Right cardiac atrium (tissue), 5 donors: Measurements from ENCODE around the gene FNIP1. TPM values are rescaled to one million over a fixed set of nuclear protein-coding genes. Genes with fewer than 3 reads are reported as not detected.

ENCODE experiments used
- ATAC-seq, 2 donors: fragments of 200-7000 bp; cut with Tn5 transposase; one replicate each; pipeline versions ENCODE4 v1.8.0 to v1.9.1; 2020; ENCODE audit warnings: moderate library complexity in 2 of 2, mild to moderate bottlenecking in 1 of 2
- DNase-seq, 3 donors: peaks; one replicate each; pipeline ENCODE4 v3.0.0-alpha.2; 2020
- H3K27ac ChIP-seq: one replicate; pipeline ENCODE4 v1.5.1; 2013; ENCODE audit warnings: mild to moderate bottlenecking, low read length, control low read depth, moderate library complexity
- H3K27me3 ChIP-seq: one replicate; pipeline ENCODE4 v1.6.1; 2013; ENCODE audit not compliant: control insufficient read depth, insufficient read depth
- H3K4me1 ChIP-seq: one replicate; pipeline ENCODE4 v1.6.1; 2013; ENCODE audit warnings: low read length; ENCODE audit not compliant: control insufficient read depth, insufficient read depth
- H3K4me3 ChIP-seq: one replicate; pipeline ENCODE4 v1.5.1; 2013; ENCODE audit warnings: low read length, control low read depth
- H3K9me3 ChIP-seq: one replicate; pipeline ENCODE4 v1.6.1; 2013; ENCODE audit warnings: low read length; ENCODE audit not compliant: control insufficient read depth
- WGBS: extraction: QIAGEN DNeasy Blood & Tissue Kit; methylation state at CpG from one replicate; pipeline ENCODE4 v1.1.7; 2013; 5-methylcytosine and 5-hydroxymethylcytosine counted together
- intact Hi-C, 4 donors: fragments of 100-400 bp; cut with DNase I; formaldehyde crosslinking; loops; one replicate each; pipeline versions ENCODE4 v1.11.0 to v1.14.0; 2022 to 2023
- polyA plus RNA-seq: library from polyadenylated mRNA; stranded (reverse); fragments of 200-250 nt; gene quantifications from one replicate; pipeline ENCODE4 v1.2.3, GENCODE V29; 2013
- total RNA-seq, 4 donors: library from RNA; stranded (reverse); fragmentation: NEBNext Ultra II Directional; extraction: Animal tissue kit (Norgen Biotek cat#: 25700); gene quantifications; one replicate each; pipeline ENCODE4 v1.2.1, GENCODE V29; 2021
- donor health status: healthy with polysubstance abuse.
- donor health status: DM: no; HTN: yes; CAD: no.
- donor health status: DM: no; HTN: no; CAD: no.
- donor health status: DM: no; HTN: yes; CAD: no; lungs with severe emphysema.
- donor health status: DM: yes; HTN: yes; CAD: no.

Gene FNIP1
- total and polyA plus RNA-seq, 5 donors: 5.8 to 35.8 (median 29.7) TPM

GRCh38 chr5:131635684-131636572 is 160.9 kb downstream of the FNIP1 start:
- DNase-seq (no peak), ATAC-seq (peak in 1 of 2 donors; percentile 0)
- 5% methylated on average over 24 of the region's 24 CpGs for WGBS
- peak overlapping the region; percentile 96 for H3K27ac ChIP-seq
- no peaks in the 10 kb centered on the region for H3K27me3 ChIP-seq
- peaks cover 4% of the 10 kb centered on the region for H3K4me1 ChIP-seq
- peak overlapping the region; percentile 80 for H3K4me3 ChIP-seq
- no peaks in the 10 kb centered on the region for H3K9me3 ChIP-seq
- intact Hi-C loops: no loop called here

DNA sequence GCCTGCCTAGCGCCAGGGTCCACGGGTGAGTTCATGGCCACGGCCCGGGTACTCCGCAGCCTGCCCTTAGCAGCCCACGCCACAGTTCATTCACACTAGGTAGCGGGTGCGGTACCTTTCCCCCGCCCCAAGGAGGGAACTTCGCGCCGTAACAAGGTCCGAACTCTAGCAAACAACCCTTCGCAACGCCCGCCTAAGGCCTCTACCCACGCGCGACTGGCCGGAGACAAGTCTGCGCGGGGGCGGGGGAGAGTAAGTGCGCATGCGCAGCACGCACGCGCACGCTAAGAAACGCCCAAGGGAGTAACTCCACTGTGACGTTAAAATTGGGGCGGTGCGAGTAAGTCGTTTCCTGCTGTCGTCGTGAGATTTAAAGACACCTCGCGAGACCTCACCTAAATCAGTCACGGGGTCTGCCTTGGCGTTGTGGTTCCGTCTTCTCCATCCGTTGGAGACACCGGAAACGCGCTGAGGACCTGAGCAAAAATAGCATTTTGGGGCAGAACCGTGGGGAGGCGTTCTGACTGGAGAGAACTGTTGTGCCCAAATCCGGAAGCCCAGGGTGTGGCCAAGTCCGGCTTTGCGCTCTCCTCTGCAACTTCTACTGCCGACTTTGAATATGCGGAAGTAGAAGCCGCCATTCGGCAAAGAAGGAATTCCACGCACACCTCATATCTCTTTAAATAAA is 161.7 kb downstream of the FNIP1 start, which contains the start of gene RAPGEF6:
Gene RAPGEF6, minus strand, starts transcription at position 234 of the 688 bp plus-strand sequence. Its CDS starts 199 bp downstream, at position 35.
- peak within 1 kb of the TSS; percentile 80 for H3K4me3 ChIP-seq
- H3K27ac ChIP-seq: peak within 1 kb of the TSS; percentile 96
- no peaks in the 10 kb centered on the region for H3K9me3 ChIP-seq
- intact Hi-C loops: no loop called here
- no peaks in the 10 kb centered on the region for H3K27me3 ChIP-seq
- WGBS: under 1% methylated on average over 55 of the region's 55 CpGs
- ATAC-seq (peak; percentile 97 to 98), DNase-seq (peak; percentile 97 to 98 (median 98))
- peaks cover 4% of the 10 kb centered on the region for H3K4me1 ChIP-seq

- DNase-seq: peak in 2 of 3 donors; percentile 63 to 82
These were observed 162.2 kb downstream of the FNIP1 start for GRCh38 chr5:131634666-131634995.

DNA sequence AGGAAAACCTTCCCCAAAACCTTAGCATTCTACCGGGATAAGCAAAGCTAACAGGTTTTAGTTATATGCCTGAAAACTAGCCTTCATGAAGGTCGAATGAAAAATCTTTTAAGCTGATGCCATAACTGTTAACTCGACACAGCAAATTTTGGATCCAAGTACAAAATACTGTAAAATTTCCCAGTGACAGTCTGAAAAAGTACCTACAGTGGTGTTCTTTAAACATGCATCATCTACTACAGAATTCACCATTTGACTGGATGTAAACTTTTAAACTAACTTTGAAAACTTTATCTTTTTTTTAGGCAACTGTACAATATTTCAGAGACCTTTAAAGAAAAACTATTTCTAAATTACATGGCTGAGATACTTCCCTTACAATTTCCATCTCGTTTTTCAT is 162.6 kb downstream of the FNIP1 start:
- WGBS: 6% methylated on average over 4 of the region's 4 CpGs
- peaks cover 4% of the 10 kb centered on the region for H3K4me1 ChIP-seq
- H3K27ac ChIP-seq: no peak overlapping the region
- no peaks in the 10 kb centered on the region for H3K27me3 ChIP-seq
- H3K9me3 ChIP-seq: no peaks in the 10 kb centered on the region
- peak overlapping the region; percentile 65 for H3K4me3 ChIP-seq
- DNase-seq (no peak), ATAC-seq (no peak)
- intact Hi-C loops: no loop called here

More at GRCh38 chr5:131634666-131634995, 162.2 kb downstream of the FNIP1 start:
- H3K27ac ChIP-seq: peak overlapping the region; percentile 59
- H3K4me1 ChIP-seq: peaks cover 4% of the 10 kb centered on the region
- ATAC-seq: peak; percentile 44 to 58
- WGBS: under 1% methylated on average over 21 of the region's 21 CpGs
- intact Hi-C loops: no loop called here
- H3K4me3 ChIP-seq: peak overlapping the region; percentile 65
- H3K9me3 ChIP-seq: no peaks in the 10 kb centered on the region
- H3K27me3 ChIP-seq: no peaks in the 10 kb centered on the region

- Histone ChIP-seq H3K9me3 (no peaks in the 10 kb centered on the region), H3K4me3 (peak overlapping the region; percentile 65), H3K27me3 (no peaks in the 10 kb centered on the region), H3K27ac (no peak overlapping the region), H3K4me1 (peaks cover 4% of the 10 kb centered on the region)
- intact Hi-C loops: no loop called here
- ATAC-seq: no peak
- 62% methylated on average over 5 of the region's 5 CpGs for WGBS
- no peak for DNase-seq
These were observed 163.0 kb downstream of the FNIP1 start for GRCh38 chr5:131633830-131634229.

GRCh38 chr5:131630963-131631350 is 165.9 kb downstream of the FNIP1 start:
- no peak for DNase-seq
- Histone ChIP-seq H3K27ac (no peak overlapping the region), H3K9me3 (no peaks in the 10 kb centered on the region), H3K4me1 (peaks cover 4% of the 10 kb centered on the region), H3K27me3 (no peaks in the 10 kb centered on the region), H3K4me3 (no peak overlapping the region)
- intact Hi-C loops: no loop called here
- whole genome bisulfite sequencing: 75% methylated on average over 4 of the region's 4 CpGs
- no peak for ATAC-seq

- H3K27me3 ChIP-seq: no peaks in the 10 kb centered on the region
- H3K27ac ChIP-seq: no peak overlapping the region
- no peak for DNase-seq
- H3K9me3 ChIP-seq: no peaks in the 10 kb centered on the region
- H3K4me3 ChIP-seq: no peak overlapping the region
- peaks cover 4% of the 10 kb centered on the region for H3K4me1 ChIP-seq
- intact Hi-C loops: no loop called here
- 73% methylated on average over 4 of the region's 4 CpGs for WGBS
- no peak for ATAC-seq
These were observed 166.4 kb downstream of the FNIP1 start for GRCh38 chr5:131630208-131630962.

- intact Hi-C loops: no loop called here
These were observed 167.8 kb downstream of the FNIP1 start for GRCh38 chr5:131628990-131629389.

DNA sequence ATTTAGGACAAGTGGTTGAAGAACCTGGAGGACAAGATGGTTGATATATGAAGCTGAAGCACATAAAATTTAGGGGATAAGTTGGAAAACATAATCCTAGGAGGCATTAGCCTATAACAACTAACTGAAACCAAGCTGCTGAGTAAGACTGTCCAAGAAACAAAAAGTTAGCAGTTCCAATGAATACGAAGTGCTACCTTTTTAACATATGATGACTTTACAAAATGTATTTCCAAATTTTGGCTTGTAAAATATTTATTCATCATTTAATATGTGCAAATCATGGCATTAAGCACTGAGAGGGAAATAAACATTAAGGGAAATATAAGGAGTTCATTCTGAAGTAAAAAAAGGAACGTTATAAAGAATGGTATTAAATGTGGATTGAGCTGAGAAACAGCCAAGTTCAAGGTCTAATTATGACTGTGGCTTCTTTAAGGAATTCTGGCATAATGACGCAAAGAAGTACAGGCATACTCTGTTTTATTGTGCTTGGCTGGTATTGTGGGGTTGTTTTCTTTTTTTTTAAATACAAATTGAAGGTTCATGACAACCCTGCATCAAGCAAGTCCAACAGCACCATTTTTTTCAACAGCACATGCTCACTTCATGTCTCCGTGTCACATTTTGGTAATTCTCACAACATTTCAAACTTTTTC is 169.5 kb downstream of the FNIP1 start:
- ATAC-seq (no peak), DNase-seq (no peak)
- H3K9me3 ChIP-seq: no peaks in the 10 kb centered on the region
- no peaks in the 10 kb centered on the region for H3K27me3 ChIP-seq
- 77% methylated on average over 4 of the region's 4 CpGs for WGBS
- peaks cover 2% of the 10 kb centered on the region for H3K4me1 ChIP-seq
- no peak overlapping the region for H3K4me3 ChIP-seq
- intact Hi-C loops: no loop called here
- H3K27ac ChIP-seq: no peak overlapping the region

More at GRCh38 chr5:131628990-131629389, 167.8 kb downstream of the FNIP1 start:
- no peak for ATAC-seq
- H3K27ac ChIP-seq: no peak overlapping the region
- WGBS: 97% methylated on average over 1 of the region's 1 CpG
- H3K4me1 ChIP-seq: peaks cover 4% of the 10 kb centered on the region
- no peaks in the 10 kb centered on the region for H3K27me3 ChIP-seq
- no peaks in the 10 kb centered on the region for H3K9me3 ChIP-seq
- DNase-seq: no peak
- H3K4me3 ChIP-seq: no peak overlapping the region

DNA sequence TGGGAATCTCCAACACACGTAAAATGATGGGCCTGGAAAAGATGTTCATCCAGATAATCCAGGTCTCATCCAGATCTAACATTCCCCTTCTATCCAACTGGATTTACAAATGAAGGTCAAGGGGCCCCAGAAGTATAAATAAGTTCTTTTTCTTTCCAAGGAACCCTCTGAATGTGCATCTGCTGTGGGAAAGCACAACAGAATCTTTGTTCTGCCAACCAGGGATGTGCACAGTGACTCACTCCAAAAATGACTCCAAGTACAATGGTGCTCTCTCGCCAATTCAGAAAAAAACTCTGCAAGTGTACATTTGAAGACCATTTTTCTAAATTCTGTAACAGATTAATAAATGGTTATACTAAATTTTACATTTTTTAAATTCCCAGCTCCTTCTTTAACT is 174.2 kb downstream of the FNIP1 start:
- intact Hi-C loops: no loop called here
- ATAC-seq: peak in 1 of 2 donors; percentile 64
- no peak overlapping the region for H3K27ac ChIP-seq
- WGBS: 68% methylated on average over 2 of the region's 2 CpGs
- no peaks in the 10 kb centered on the region for H3K27me3 ChIP-seq
- DNase-seq: no peak
- no peaks in the 10 kb centered on the region for H3K9me3 ChIP-seq
- no peaks in the 10 kb centered on the region for H3K4me1 ChIP-seq
- no peak overlapping the region for H3K4me3 ChIP-seq
